HEK293 (cell line): ENCODE measurements around the gene RPRD2.

Source experiments
- CTCF ChIA-PET: fragments of 350-600 bp; formaldehyde crosslinking; extraction: SDS; loops from one replicate; lab custom pipeline; 2021; ENCODE audit warnings: antibody characterized with exemption; lab: Yijun Ruan, JAX
- POLR2A ChIA-PET: fragments of 300-600 bp; formaldehyde crosslinking; extraction: SDS; loops from one replicate; lab custom pipeline; 2020; ENCODE audit warnings: antibody characterized with exemption, inconsistent platforms; lab: Yijun Ruan, JAX
- H3K27ac ChIP-seq: fragments of 200-500 bp; sonication (Bioruptor generic); 2 replicates; pipeline ENCODE4 v1.5.1; 2014; ENCODE audit warnings: low read depth, low read length, control low read depth, inconsistent platforms; ENCODE audit errors: extremely low read depth
- H3K36me3 ChIP-seq, 2 experiments: fragments of 200-500 bp in 1 of 2; sonication (Bioruptor generic) in 1 of 2; 1 replicate in 1 of 2; 2 replicates in 1 of 2; pipeline ENCODE4 v1.5.1; 2014 to 2017; ENCODE audit warnings: inconsistent platforms in 2 of 2, low read length in 2 of 2; ENCODE audit not compliant: control insufficient read depth in 2 of 2, insufficient read depth in 1 of 2
- H3K4me1 ChIP-seq: fragments of 200-500 bp; sonication (Bioruptor generic); 2 replicates; pipeline ENCODE4 v1.5.1; 2014; ENCODE audit warnings: mild to moderate bottlenecking, low read length, inconsistent platforms; ENCODE audit not compliant: control insufficient read depth, insufficient read depth
- H3K4me3 ChIP-seq: 2 replicates; pipeline ENCODE4 v1.5.1; 2011; ENCODE audit warnings: low read depth, mild to moderate bottlenecking, control low read depth, low read length, moderate library complexity
- H3K9me3 ChIP-seq: fragments of 200-500 bp; sonication (Bioruptor generic); 2 replicates; pipeline ENCODE4 v1.5.1; 2014; ENCODE audit warnings: low read depth, low read length, inconsistent platforms; ENCODE audit not compliant: control insufficient read depth, insufficient read depth
- GFI1B ChIP-seq: fragments of 450-650 bp; formaldehyde crosslinking; IDR thresholded peaks from 2 replicates; pipeline ENCODE4 v1.5.1; 2016; ENCODE audit warnings: missing biosample characterization, missing genetic modification characterization
- KLF10 ChIP-seq: fragments of 450-650 bp; IDR thresholded peaks from 2 replicates; pipeline ENCODE4 v1.5.1; 2018; ENCODE audit warnings: missing biosample characterization, mild to moderate bottlenecking, missing genetic modification characterization
- YY1 ChIP-seq: fragments of 450-650 bp; formaldehyde crosslinking; IDR thresholded peaks from 2 replicates; pipeline ENCODE4 v1.5.1; 2018; ENCODE audit warnings: missing biosample characterization, missing genetic modification characterization
- ZFHX2 ChIP-seq: fragments of 450-650 bp; formaldehyde crosslinking; conservative IDR thresholded peaks from 2 replicates; pipeline ENCODE4 v1.5.1; 2016; ENCODE audit warnings: missing biosample characterization, missing genetic modification characterization
- ZFP41 ChIP-seq: fragments of 450-650 bp; formaldehyde crosslinking; IDR thresholded peaks from 2 replicates; pipeline ENCODE4 v1.5.1; 2016; ENCODE audit warnings: missing biosample characterization, missing genetic modification characterization, borderline replicate concordance
- ZNF211 ChIP-seq: fragments of 450-650 bp; formaldehyde crosslinking; IDR thresholded peaks from 2 replicates; pipeline ENCODE4 v1.5.1; 2016; ENCODE audit warnings: low read depth, missing biosample characterization, missing genetic modification characterization
- ZNF26 ChIP-seq: fragments of 450-650 bp; formaldehyde crosslinking; IDR thresholded peaks from 2 replicates; pipeline ENCODE4 v1.5.1; 2016; ENCODE audit warnings: missing biosample characterization, missing genetic modification characterization
- ZNF274 ChIP-seq, 2 experiments: fragments of 200-500 bp in 1 of 2; fragments of 450-650 bp in 1 of 2; sonication (Bioruptor generic) in 1 of 2; formaldehyde crosslinking in 1 of 2; IDR thresholded peaks; 2 replicates each; pipeline versions ENCODE4 v1.5.1 to v1.6.1; 2014 to 2016; ENCODE audit warnings: borderline replicate concordance in 1 of 2, inconsistent platforms in 1 of 2, low read length in 1 of 2, missing biosample characterization in 1 of 2, missing genetic modification characterization in 1 of 2
- ZNF280D ChIP-seq: fragments of 450-650 bp; formaldehyde crosslinking; IDR thresholded peaks from 2 replicates; pipeline ENCODE4 v1.5.1; 2016; ENCODE audit warnings: missing biosample characterization, missing genetic modification characterization
- ZNF324 ChIP-seq: fragments of 450-650 bp; formaldehyde crosslinking; IDR thresholded peaks from 2 replicates; pipeline ENCODE4 v1.5.1; 2016; ENCODE audit warnings: missing biosample characterization, missing genetic modification characterization
- ZNF398 ChIP-seq: fragments of 450-650 bp; formaldehyde crosslinking; IDR thresholded peaks from 2 replicates; pipeline ENCODE4 v1.5.1; 2017; ENCODE audit warnings: missing biosample characterization, missing genetic modification characterization
- ZNF501 ChIP-seq: fragments of 450-650 bp; formaldehyde crosslinking; IDR thresholded peaks from 2 replicates; pipeline ENCODE4 v1.5.1; 2016; ENCODE audit warnings: missing biosample characterization, missing genetic modification characterization
- ZNF558 ChIP-seq: fragments of 450-650 bp; formaldehyde crosslinking; IDR thresholded peaks from 2 replicates; pipeline ENCODE4 v1.5.1; 2016; ENCODE audit warnings: missing biosample characterization, missing genetic modification characterization
- ZNF664 ChIP-seq: fragments of 450-650 bp; formaldehyde crosslinking; IDR thresholded peaks from 2 replicates; pipeline ENCODE4 v1.5.1; 2016; ENCODE audit warnings: missing biosample characterization, missing genetic modification characterization
- ZXDB ChIP-seq: fragments of 450-650 bp; formaldehyde crosslinking; IDR thresholded peaks from 2 replicates; pipeline ENCODE4 v1.5.1; 2016; ENCODE audit warnings: missing biosample characterization, missing genetic modification characterization

RPRD2 gene

GRCh38 chr1:150321826-150322166 lies 42.2 kb upstream of the RPRD2 start:
- no peaks in the 10 kb centered on the region for H3K4me1 ChIP-seq
- POLR2A ChIA-PET, result interaction anchor here (0.7 to 1.5 kb wide), 5 partner anchors 10 to 58 kb away, joined by 3 to 6 read pairs (median 5); partner anchors contain the start of genes C1orf54 and RPRD2
- peaks cover 23 to 32% of the 10 kb centered on the region in 2 experiments for H3K36me3 ChIP-seq
- H3K9me3 ChIP-seq, result no peaks in the 10 kb centered on the region
- TF ChIP-seq ZNF501 (tag by site-specific recombination) (peak; percentile 30; the same call in 1 of the 2 replicates), ZNF26 (tag by site-specific recombination) (no peak), ZNF280D (0 out of 2 replicates have a peak, but pooled peaks have one; percentile 38), ZNF324 (tag by site-specific recombination) (0 out of 2 replicates have a peak, but pooled peaks have one; percentile 31), ZNF274 (IDR thresholded peaks at IDR 0.05; ENCODE audit: low read length) (no peak), ZNF274 (tag by site-specific recombination; IDR thresholded peaks at IDR 0.05; ENCODE audit: borderline replicate concordance) (no peak), ZNF558 (tag by site-specific recombination) (0 out of 2 replicates have a peak, but pooled peaks have one; percentile 21), ZFHX2 (0 out of 2 replicates have a peak, but pooled peaks have one; percentile 2)
- H3K4me3 ChIP-seq, result peak overlapping the region; percentile 88
- H3K27ac ChIP-seq, result peak overlapping the region; percentile 66
- CTCF ChIA-PET, result interaction anchor here (0.6 kb wide), 1 partner anchor 297 kb away, joined by 3 read pairs; no protein-coding TSS in a partner anchor

- Histone ChIP-seq H3K4me3 (peak overlapping the region; percentile 88), H3K9me3 (no peaks in the 10 kb centered on the region), H3K27ac (no peak overlapping the region), H3K4me1 (no peaks in the 10 kb centered on the region), H3K36me3 (peaks cover 28 to 38% of the 10 kb centered on the region in 2 experiments)
- no peak for TF ChIP-seq ZXDB (tag by site-specific recombination)
- TF ChIP-seq ZNF664 (tag by site-specific recombination), result 0 out of 2 replicates have a peak, but pooled peaks have one; percentile 38
- no peak for TF ChIP-seq ZFP41 (tag by site-specific recombination)
- no peak for TF ChIP-seq KLF10 (tag by site-specific recombination)
- TF ChIP-seq YY1 (tag by site-specific recombination), result no peak
- no peak for TF ChIP-seq GFI1B (tag by site-specific recombination)
- ChIA-PET CTCF (interaction anchor here (1.9 kb wide), 1 partner anchor 41 kb away, joined by 8 read pairs; no protein-coding TSS in a partner anchor), POLR2A (interaction anchor here (0.7 kb wide), 1 partner anchor 35 kb away, joined by 3 read pairs; no protein-coding TSS in a partner anchor)
Observed at GRCh38 chr1:150322310-150322709, 41.6 kb upstream of the RPRD2 start.

GRCh38 chr1:150332651-150333290 lies 31.2 kb upstream of the RPRD2 start:
- no peaks in the 10 kb centered on the region for H3K9me3 ChIP-seq
- H3K4me1 ChIP-seq, result no peaks in the 10 kb centered on the region
- POLR2A ChIA-PET, result no interaction called here
- CTCF ChIA-PET, result no interaction called here
- no peak for TF ChIP-seq ZNF211 (tag by site-specific recombination)
- no peak for TF ChIP-seq ZNF398 (tag by site-specific recombination)
- TF ChIP-seq GFI1B (tag by site-specific recombination), result no peak
- H3K4me3 ChIP-seq, result no peak overlapping the region
- no peak overlapping the region for H3K27ac ChIP-seq
- H3K36me3 ChIP-seq, result peaks cover 92 to 94% of the 10 kb centered on the region in 2 experiments
